Skin of body (tissue), 2 donors: ENCODE measurements around the gene BNC2. TPM values are rescaled to one million over a fixed set of nuclear protein-coding genes. Genes with fewer than 3 reads are reported as not detected.

Experiments used
- DNase-seq: peaks from one replicate; lab custom pipeline; 2025; lab: John Stamatoyannopoulos, UW
- total RNA-seq: library from RNA; depleted of rRNA; stranded (reverse); fragments of >200 nt; gene quantifications from one replicate; pipeline ENCODE4 v1.2.3, GENCODE V29; 2014

BNC2 gene
- total RNA-seq, 1 donor from 2014 or later, result 30.8 TPM

GRCh38 chr9:16637218-16637617 is 233.3 kb downstream of the BNC2 start:
- DNase-seq, result no peak

- no peak for DNase-seq
These were observed 236.7 kb downstream of the BNC2 start for GRCh38 chr9:16633794-16634193.

- peak; percentile 66 for DNase-seq
These were observed 242.1 kb downstream of the BNC2 start for GRCh38 chr9:16628413-16628812.

GRCh38 chr9:16627967-16628366 is 242.5 kb downstream of the BNC2 start:
- DNase-seq, result peak; percentile 95

GRCh38 chr9:16627521-16627920 is 242.9 kb downstream of the BNC2 start:
- DNase-seq, result no peak

GRCh38 chr9:16626577-16627130 is 243.8 kb downstream of the BNC2 start:
- DNase-seq, result peak; percentile 10

- DNase-seq, result no peak
These were observed 244.7 kb downstream of the BNC2 start for GRCh38 chr9:16625811-16626210.

- DNase-seq, result no peak
These were observed 245.3 kb downstream of the BNC2 start for GRCh38 chr9:16625161-16625631.

- no peak for DNase-seq
These were observed 245.7 kb downstream of the BNC2 start for GRCh38 chr9:16624744-16625117.

- no peak for DNase-seq
These were observed 246.3 kb downstream of the BNC2 start for GRCh38 chr9:16623989-16624743.

- no peak for DNase-seq
These were observed 247.9 kb downstream of the BNC2 start for GRCh38 chr9:16622541-16622940.

GRCh38 chr9:16619914-16620520 is 250.5 kb downstream of the BNC2 start:
- no peak for DNase-seq

- DNase-seq, result no peak
These were observed 251.1 kb downstream of the BNC2 start for GRCh38 chr9:16619402-16619801.

GRCh38 chr9:16618524-16618923 is 251.9 kb downstream of the BNC2 start:
- no peak for DNase-seq

GRCh38 chr9:16616686-16617085 is 253.8 kb downstream of the BNC2 start:
- no peak for DNase-seq

- no peak for DNase-seq
These were observed 255.0 kb downstream of the BNC2 start for GRCh38 chr9:16615451-16615850.

GRCh38 chr9:16613605-16614004 is 256.9 kb downstream of the BNC2 start:
- no peak for DNase-seq

GRCh38 chr9:16613051-16613450 is 257.4 kb downstream of the BNC2 start:
- no peak for DNase-seq

- peak; percentile 25 for DNase-seq
These were observed 257.8 kb downstream of the BNC2 start for GRCh38 chr9:16612627-16613026.

- no peak for DNase-seq
These were observed 258.5 kb downstream of the BNC2 start for GRCh38 chr9:16611983-16612382.

- DNase-seq, result peak; percentile 58
These were observed 259.5 kb downstream of the BNC2 start for GRCh38 chr9:16611001-16611400.

- no peak for DNase-seq
These were observed 259.9 kb downstream of the BNC2 start for GRCh38 chr9:16610538-16610937.

GRCh38 chr9:16608906-16609305 is 261.6 kb downstream of the BNC2 start:
- no peak for DNase-seq
